Heart left ventricle (tissue), 16 donors: Measurements from ENCODE around the gene RBMS1. TPM values are rescaled to one million over a fixed set of nuclear protein-coding genes. Genes with fewer than 3 reads are reported as not detected.
A peak's percentile ranks its signal among the peaks of the same experiment; 100 is the strongest.

ENCODE experiments used
- ATAC-seq, 4 donors: fragments of 200-7000 bp; cut with Tn5 transposase; one replicate each; pipeline ENCODE4 v1.9.1; 2020 to 2022; ENCODE audit warnings: moderate library complexity in 4 of 4, mild to moderate bottlenecking in 3 of 4, moderate number of reproducible peaks in 1 of 4
- DNase-seq, 5 donors: peaks; one replicate each; pipeline ENCODE4 v3.0.0-alpha.2; 2020
- H3K27ac ChIP-seq, 12 donors: fragments of 200-600 bp; sonication (generic) in 4 of 12; one replicate each; pipeline versions ENCODE4 v1.5.0 to v1.8.0; 2016 to 2022; ENCODE audit warnings: mild to moderate bottlenecking in 2 of 12
- H3K27me3 ChIP-seq, 9 donors: fragments of 200-600 bp; sonication (generic) in 2 of 9; one replicate each; pipeline versions ENCODE4 v1.5.1 to v1.8.0; 2016 to 2022; ENCODE audit warnings: mild to moderate bottlenecking in 3 of 9
- H3K36me3 ChIP-seq, 9 donors: fragments of 200-600 bp; sonication (generic) in 2 of 9; one replicate each; pipeline versions ENCODE4 v1.5.0 to v1.8.0; 2018 to 2022; ENCODE audit warnings: mild to moderate bottlenecking in 2 of 9
- H3K4me1 ChIP-seq, 12 donors: fragments of 200-600 bp; sonication (generic) in 4 of 12; one replicate each; pipeline versions ENCODE4 v1.5.0 to v1.8.0; 2016 to 2022; ENCODE audit warnings: mild to moderate bottlenecking in 3 of 12
- H3K4me3 ChIP-seq, 12 donors: fragments of 200-600 bp; sonication (generic) in 4 of 12; one replicate each; pipeline versions ENCODE4 v1.5.0 to v1.8.0; 2017 to 2022; ENCODE audit warnings: mild to moderate bottlenecking in 9 of 12, moderate library complexity in 4 of 12
- H3K9me3 ChIP-seq, 12 donors: fragments of 200-600 bp; sonication (generic) in 4 of 12; one replicate each; pipeline versions ENCODE4 v1.5.0 to v1.8.0; 2016 to 2022; ENCODE audit warnings: mild to moderate bottlenecking in 1 of 12
- POLR2A ChIP-seq, 2 donors: fragments of 450-650 bp; IDR thresholded peaks; one replicate each; pipeline ENCODE4 v1.6.1; 2017; ENCODE audit warnings: antibody characterized with exemption in 2 of 2, mild to moderate bottlenecking in 2 of 2, moderate library complexity in 2 of 2
- WGBS, 4 donors: extraction: QIAGEN DNeasy Blood & Tissue Kit in 2 of 4; methylation state at CpG; one replicate each; pipeline versions ENCODE4 v1.1.5 to v1.1.7; 2013 to 2018; 5-methylcytosine and 5-hydroxymethylcytosine counted together
- intact Hi-C, 10 donors: fragments of 100-400 bp; cut with DNase I; formaldehyde crosslinking; loops; one replicate each; pipeline versions ENCODE4 v1.11.1 to v1.14.2; 2022
- polyA plus RNA-seq, 2 donors: library from polyadenylated mRNA; stranded (reverse); fragments of 200-250 nt; gene quantifications; one replicate each; pipeline ENCODE4 v1.2.3, GENCODE V29; 2013
- total RNA-seq, 9 donors: library from RNA; depleted of rRNA in 2 of 9; stranded (reverse); fragments of >200 nt in 2 of 9; fragmentation: NEBNext Ultra II Directional in 3 of 9; extraction: Animal tissue kit (Norgen Biotek cat#: 25700) in 3 of 9; gene quantifications; one replicate each; pipeline versions ENCODE4 v1.1.0 to v1.2.4, GENCODE V29; 2016 to 2023
- TF ChIP-seq, protein P1 (sequence below), 12 donors: fragments of 200-600 bp; sonication (generic) in 4 of 12; IDR thresholded peaks; one replicate each; pipeline versions ENCODE4 v1.5.0 to v1.8.0; 2018 to 2022; ENCODE audit warnings: antibody characterized with exemption in 12 of 12, mild to moderate bottlenecking in 5 of 12
- donor health status: ischemic (EF 13 %, LVEDD 7.1; RV severe dilation, severe dysfunction).
- donor health status: healthy with polysubstance abuse.
- donor health status: DM: no; HTN: yes; CAD: no.
- donor health status: DM: no; HTN: no; CAD: no.
- donor health status: ischemic (EF 25% LVEDD 6.9; RV normal size, moderate dysfunction).
- donor health status: ischemic (EF 25% LVEDD 5.7; RV mildly dilated, moderate dysfunction).
- donor health status: healthy.
- donor health status: DM: yes; HTN: yes; CAD: no.
- donor health status: ischemic (EF 35%, LVEDD 5.7; RV mildly dilated, moderate dysfunction).
- donor health status: nonischemic (EF 11% LVEDD 7.7; RV severe dilation, severe dysfunction).
- donor health status: DM: yes; HTN: yes; CAD: no.
- donor health status: PGD.
- donor health status: ischemic (EF 29% LVEDD 5.4; RV normal size, mild dysfunction).
- donor health status: nonischemic (EF 23%, LVEDD 6.1; RV moderate dilation, normal function).

The RBMS1 gene
- total and polyA plus RNA-seq, 11 donors: 32.4 to 102 (median 52.6) TPM

DNA sequence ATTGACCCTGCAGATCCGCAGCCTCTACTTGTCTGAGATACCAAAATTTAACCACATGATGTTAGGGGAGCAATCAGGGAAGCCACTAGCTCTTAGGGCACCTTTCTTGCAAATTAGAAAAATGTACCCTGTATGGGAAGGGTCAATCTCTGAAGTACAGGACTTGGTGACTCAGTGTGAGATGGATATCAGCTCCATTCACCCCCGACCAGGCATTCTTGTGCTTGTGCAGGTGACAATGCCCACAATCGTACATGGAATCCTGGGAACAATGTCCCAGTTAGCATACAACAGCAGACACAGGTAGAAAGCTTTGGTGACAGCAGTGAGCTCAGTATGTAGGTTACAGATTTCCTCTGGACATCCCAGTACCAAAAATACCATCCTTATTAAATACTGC, 155.9 kb downstream of the RBMS1 start:
- DNase-seq (no peak), ATAC-seq (no peak)
- Histone ChIP-seq H3K4me3 (no peak overlapping the region), H3K27ac (peak overlapping the region in 1 of 12 donors; percentile 69), H3K36me3 (no peaks in the 10 kb centered on the region), H3K27me3 (no peaks in the 10 kb centered on the region), H3K4me1 (peaks cover 7 to 94% (median 79%) of the 10 kb centered on the region in 12 donors), H3K9me3 (no peaks in the 10 kb centered on the region)
- intact Hi-C loops: loop anchor here in 2 of 10 donors (10.0 kb wide), 2 partner anchors 67 to 157 kb away; partner anchors contain the start of gene RBMS1 (in 1 of the 2)
- no peak for TF ChIP-seq POLR2A (IDR thresholded peaks at IDR 0.05)
- TF ChIP-seq, protein P1, sequence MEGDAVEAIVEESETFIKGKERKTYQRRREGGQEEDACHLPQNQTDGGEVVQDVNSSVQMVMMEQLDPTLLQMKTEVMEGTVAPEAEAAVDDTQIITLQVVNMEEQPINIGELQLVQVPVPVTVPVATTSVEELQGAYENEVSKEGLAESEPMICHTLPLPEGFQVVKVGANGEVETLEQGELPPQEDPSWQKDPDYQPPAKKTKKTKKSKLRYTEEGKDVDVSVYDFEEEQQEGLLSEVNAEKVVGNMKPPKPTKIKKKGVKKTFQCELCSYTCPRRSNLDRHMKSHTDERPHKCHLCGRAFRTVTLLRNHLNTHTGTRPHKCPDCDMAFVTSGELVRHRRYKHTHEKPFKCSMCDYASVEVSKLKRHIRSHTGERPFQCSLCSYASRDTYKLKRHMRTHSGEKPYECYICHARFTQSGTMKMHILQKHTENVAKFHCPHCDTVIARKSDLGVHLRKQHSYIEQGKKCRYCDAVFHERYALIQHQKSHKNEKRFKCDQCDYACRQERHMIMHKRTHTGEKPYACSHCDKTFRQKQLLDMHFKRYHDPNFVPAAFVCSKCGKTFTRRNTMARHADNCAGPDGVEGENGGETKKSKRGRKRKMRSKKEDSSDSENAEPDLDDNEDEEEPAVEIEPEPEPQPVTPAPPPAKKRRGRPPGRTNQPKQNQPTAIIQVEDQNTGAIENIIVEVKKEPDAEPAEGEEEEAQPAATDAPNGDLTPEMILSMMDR (IDR thresholded peaks at IDR 0.05): no peak
- 37 to 62% (median 54%) methylated on average over 3 of the region's 3 CpGs for WGBS, 4 donors

DNA sequence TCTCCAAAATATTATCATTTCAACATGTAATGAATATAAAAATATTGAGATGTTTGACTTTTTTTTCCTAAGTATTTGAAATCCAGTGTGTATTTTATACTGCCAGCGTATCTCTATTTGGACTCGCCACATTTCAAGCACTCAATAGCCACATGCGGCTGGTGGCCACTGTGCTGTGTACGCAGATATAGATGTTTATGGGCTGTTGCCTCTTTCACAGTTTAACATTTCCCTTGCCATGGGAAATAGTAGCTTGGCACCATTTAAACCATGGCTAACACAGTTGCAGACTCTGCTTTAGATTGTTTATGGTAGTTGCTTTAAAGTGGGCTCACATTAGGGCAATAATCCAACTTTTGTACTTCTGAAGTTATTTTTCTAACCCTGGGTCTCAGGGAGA, 157.0 kb downstream of the RBMS1 start:
- Histone ChIP-seq H3K4me1 (peaks cover 7 to 95% (median 82%) of the 10 kb centered on the region in 12 donors), H3K9me3 (no peaks in the 10 kb centered on the region), H3K27me3 (no peaks in the 10 kb centered on the region), H3K4me3 (no peak overlapping the region), H3K36me3 (no peaks in the 10 kb centered on the region), H3K27ac (peak overlapping the region in 2 of 12 donors; percentile 44 to 76)
- no peak for DNase-seq
- ATAC-seq: no peak
- intact Hi-C loops: loop anchor here in 2 of 10 donors (10.0 kb wide), 2 partner anchors 68 to 158 kb away; partner anchors contain the start of gene RBMS1 (in 1 of the 2)
- 56 to 69% (median 68%) methylated on average over 4 of the region's 4 CpGs for WGBS, 4 donors
- TF ChIP-seq POLR2A (IDR thresholded peaks at IDR 0.05): no peak

DNA sequence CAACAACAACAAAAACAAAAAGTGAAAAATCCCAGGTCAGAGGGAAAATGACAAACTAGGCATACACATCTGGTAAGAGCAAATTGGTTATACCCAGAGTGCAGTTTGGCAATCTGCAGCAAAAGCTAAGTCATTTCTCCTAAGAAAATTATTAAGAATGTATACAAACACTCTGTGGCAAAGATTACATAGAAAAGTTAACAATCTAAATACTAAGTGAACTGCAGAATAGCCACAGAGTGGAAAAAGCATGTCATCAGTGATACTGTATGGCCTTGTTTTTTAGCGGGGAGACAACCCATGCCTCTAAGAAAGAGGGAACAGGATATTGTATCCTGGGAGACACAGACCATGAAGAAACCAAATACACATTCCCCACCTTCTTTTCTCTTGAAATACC, 157.5 kb downstream of the RBMS1 start:
- Histone ChIP-seq H3K36me3 (no peaks in the 10 kb centered on the region), H3K4me3 (no peak overlapping the region), H3K27me3 (no peaks in the 10 kb centered on the region), H3K9me3 (no peaks in the 10 kb centered on the region), H3K4me1 (peaks cover 7 to 95% (median 83%) of the 10 kb centered on the region in 12 donors), H3K27ac (peak overlapping the region in 3 of 12 donors; percentile 11 to 76 (median 44))
- ATAC-seq (no peak), DNase-seq (no peak)
- 28 to 46% (median 42%) methylated on average over 1 of the region's 1 CpG for WGBS, 4 donors
- TF ChIP-seq, protein P1 (IDR thresholded peaks at IDR 0.05): no peak
- TF ChIP-seq POLR2A (IDR thresholded peaks at IDR 0.05): no peak
- intact Hi-C loops: loop anchor here in 2 of 10 donors (10.0 kb wide), 2 partner anchors 69 to 159 kb away; partner anchors contain the start of gene RBMS1 (in 1 of the 2)

DNA sequence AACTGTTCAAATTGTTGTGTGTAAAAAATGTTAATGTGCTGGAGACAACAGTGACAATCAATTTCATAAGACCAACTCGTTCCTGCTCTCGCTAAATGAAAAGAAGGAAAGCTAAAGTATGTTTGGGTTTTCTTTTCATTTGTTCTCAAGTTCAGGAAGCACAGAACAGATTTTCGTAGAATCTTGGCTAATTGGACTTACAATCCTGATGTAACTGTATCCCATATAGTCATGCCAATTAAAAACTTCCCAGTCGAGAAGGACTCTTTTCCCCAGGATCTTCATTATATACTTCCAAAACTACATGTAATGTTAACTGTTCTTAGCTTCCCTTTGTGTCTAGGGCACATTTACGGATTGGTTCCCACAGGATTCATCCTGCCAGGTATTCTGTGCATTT, 158.2 kb downstream of the RBMS1 start:
- WGBS, 4 donors: 56 to 68% (median 62%) methylated on average over 5 of the region's 5 CpGs
- peak overlapping the region in 2 of 12 donors; percentile 44 to 76 for H3K27ac ChIP-seq
- peaks cover 7 to 96% (median 87%) of the 10 kb centered on the region in 12 donors for H3K4me1 ChIP-seq
- TF ChIP-seq POLR2A (IDR thresholded peaks at IDR 0.05): no peak
- TF ChIP-seq, protein P1 (IDR thresholded peaks at IDR 0.05): no peak
- ATAC-seq (no peak), DNase-seq (no peak)
- no peak overlapping the region for H3K4me3 ChIP-seq
- intact Hi-C loops: loop anchor here in 2 of 10 donors (10.0 kb wide), 2 partner anchors 69 to 159 kb away; partner anchors contain the start of gene RBMS1 (in 1 of the 2)
- H3K9me3 ChIP-seq: no peaks in the 10 kb centered on the region
- H3K27me3 ChIP-seq: no peaks in the 10 kb centered on the region
- no peaks in the 10 kb centered on the region for H3K36me3 ChIP-seq
